ENCODE results near the gene RAB3C.
"Not testable (repeated sequence)": the region's sequence is repeated elsewhere in the genome, so short reads cannot be mapped to it uniquely, and the experiment has no call there.

RAB3C gene

DNA sequence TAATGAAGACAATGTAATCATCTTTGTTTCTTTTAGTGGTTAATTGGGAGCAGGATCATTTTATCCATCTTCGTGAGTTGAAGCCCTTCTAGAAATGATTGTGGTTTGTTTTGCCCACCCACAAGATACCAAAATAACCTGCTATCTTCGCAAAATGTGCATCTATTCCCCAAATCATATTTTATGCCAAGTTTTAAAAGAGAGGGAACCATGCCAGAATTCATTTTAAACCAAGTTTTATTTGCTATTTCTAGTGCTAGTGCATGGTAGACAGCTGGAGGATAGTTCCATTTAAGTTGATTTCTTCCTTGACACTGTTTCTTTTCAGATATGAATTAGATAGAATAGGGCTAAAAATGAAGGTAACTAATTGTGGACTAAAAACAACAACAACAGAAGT is 104.2 kb downstream of the RAB3C start:
- FAIRE-seq (no peak), DNase-seq (ENCODE audit: insufficient read length) (no peak)
- TF ChIP-seq POLR2AphosphoS5 (IDR thresholded peaks at IDR 0.05; ENCODE audit: low read depth, low read length) = no peak
- TF ChIP-seq POLR2A (IDR thresholded peaks at IDR 0.05; ENCODE audit: low read depth, low read length) = no peak
- no peak for TF ChIP-seq TAF1 (IDR thresholded peaks at IDR 0.05; ENCODE audit: borderline replicate concordance, low read depth, low read length)

DNA sequence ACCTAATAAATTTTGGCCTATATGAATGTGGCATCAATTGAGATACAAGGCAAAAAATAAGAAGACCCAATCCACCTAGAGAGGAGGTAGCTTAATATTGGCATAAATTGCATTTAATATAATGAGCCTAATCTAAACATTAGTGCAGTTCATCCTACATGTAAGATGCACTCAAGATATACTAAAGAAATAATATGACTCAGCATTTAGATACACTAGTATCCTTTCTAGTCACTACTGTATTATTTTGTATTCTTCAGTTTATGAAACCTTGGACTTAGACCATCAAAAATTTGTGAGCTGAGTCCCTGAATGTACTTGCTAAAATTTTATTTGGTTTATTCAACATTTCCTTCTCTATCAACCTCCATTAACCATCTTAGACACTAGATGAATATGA is 104.7 kb downstream of the RAB3C start:
- DNase-seq (ENCODE audit: insufficient read length) (no peak), FAIRE-seq (no peak)
- TF ChIP-seq POLR2AphosphoS5 (IDR thresholded peaks at IDR 0.05; ENCODE audit: low read depth, low read length) = no peak

DNA sequence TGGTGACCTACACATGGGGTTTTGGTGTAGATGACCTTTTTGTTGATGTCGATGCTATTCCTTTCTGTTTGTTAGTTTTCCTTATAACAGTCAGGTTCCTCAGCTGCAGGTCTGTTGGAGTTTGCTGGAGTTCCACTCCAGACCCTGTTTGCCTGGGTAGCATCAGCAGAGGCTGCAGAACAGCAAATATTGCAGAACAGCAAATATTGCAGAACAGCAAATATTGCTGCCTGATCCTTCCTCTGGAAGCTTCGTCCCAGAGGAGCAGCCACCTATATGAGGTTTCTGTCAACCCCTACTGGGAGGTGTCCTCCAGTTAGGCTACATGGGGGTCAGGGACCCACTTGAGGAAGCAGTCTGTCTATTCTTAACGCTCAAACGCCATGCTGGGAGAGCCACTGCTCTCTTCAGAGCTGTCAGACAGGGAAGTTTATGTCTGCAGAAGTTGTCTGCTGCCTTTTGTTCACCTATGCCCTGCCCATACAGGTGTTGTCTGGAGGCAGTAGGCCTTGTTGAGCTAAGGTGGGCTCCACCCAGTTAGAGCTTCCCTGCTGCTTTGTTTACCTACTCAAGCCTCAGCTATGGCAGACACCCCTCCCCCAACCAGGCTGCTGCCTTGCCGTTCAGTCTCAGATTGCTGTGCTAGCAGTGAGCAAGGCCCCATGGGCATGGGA is 116.3 kb downstream of the RAB3C start:
- not testable (repeated sequence) for FAIRE-seq; DNase-seq (ENCODE audit: insufficient read length)

DNA sequence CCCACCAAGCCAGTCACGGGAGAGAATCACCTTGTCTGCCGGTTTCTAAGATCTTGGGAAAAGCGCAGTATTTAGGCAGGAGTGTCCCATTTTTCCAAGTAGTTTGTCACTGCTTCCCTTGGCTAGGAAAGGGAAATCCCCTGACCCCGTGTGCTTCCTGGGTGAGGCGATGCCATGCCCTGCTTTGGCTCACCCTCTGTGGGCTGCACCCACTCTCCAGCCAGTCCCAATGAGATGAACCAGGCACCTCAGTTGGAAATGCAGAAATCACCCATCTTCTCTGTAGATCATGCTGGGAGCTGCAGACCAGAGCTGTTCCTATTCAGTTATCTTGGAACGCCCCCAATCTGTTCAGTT is 116.9 kb downstream of the RAB3C start:
- no peak for FAIRE-seq
- no peak for DNase-seq (ENCODE audit: insufficient read length)
- TF ChIP-seq TAF1 (IDR thresholded peaks at IDR 0.05; ENCODE audit: borderline replicate concordance, low read depth, low read length) (no peak), POLR2A (IDR thresholded peaks at IDR 0.05; ENCODE audit: low read depth, low read length) (no peak), POLR2AphosphoS5 (IDR thresholded peaks at IDR 0.05; ENCODE audit: low read depth, low read length) (no peak)

DNA sequence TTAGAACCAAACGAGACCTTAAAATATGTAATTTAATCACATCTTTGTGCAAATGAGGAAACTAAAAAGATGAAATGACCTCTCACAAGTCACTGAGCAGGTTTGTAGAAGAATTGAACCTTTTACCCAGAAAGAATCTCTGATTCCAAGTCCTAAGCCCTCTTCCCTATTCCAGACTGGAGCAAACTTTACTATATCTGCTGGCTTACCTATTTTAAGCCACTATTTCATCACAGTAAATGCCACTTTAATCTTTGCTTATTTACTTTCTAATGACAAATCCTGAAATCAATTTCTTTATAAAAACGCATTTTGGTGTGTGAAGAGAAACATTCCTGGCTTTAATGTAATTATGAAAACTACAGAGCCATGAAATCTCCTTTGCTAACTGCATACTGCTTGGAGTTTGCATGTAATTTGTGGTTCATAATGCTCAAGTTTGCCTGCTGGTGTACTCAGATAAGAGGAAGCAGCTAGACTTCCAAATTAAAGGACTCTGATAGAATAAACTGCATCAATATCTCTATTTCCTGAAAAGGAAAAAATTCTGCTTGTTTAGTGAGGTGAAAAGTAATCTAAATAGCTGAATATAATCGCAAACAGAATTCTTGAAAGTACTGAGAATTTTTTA is 121.2 kb downstream of the RAB3C start:
- TF ChIP-seq TAF1 (IDR thresholded peaks at IDR 0.05; ENCODE audit: borderline replicate concordance, low read depth, low read length) (no peak), POLR2AphosphoS5 (IDR thresholded peaks at IDR 0.05; ENCODE audit: low read depth, low read length) (no peak), POLR2A (IDR thresholded peaks at IDR 0.05; ENCODE audit: low read depth, low read length) (no peak)
- no peak for FAIRE-seq
- no peak for DNase-seq (ENCODE audit: insufficient read length)

DNA sequence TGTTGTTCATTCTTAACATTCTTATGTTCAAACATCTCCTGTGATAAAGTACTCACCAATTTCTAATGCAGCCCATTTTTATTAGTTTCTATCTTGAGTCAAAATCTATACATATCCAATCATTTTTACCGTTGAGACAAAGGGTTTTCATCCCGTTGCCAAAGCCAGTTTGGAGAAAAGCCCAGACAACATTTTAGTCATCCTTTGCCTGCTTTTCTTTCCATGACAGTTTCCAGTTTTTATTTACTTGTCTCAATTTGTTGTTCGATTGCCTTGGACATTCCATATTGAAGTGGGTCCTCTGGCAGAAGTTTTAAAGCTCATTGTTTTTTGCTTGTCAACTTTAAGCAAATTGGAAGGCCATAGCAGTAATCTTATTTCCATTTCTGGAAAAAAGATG is 123.9 kb downstream of the RAB3C start:
- DNase-seq (ENCODE audit: insufficient read length) (no peak), FAIRE-seq (no peak)
- TF ChIP-seq TAF1 (IDR thresholded peaks at IDR 0.05; ENCODE audit: borderline replicate concordance, low read depth, low read length) = no peak
- no peak for TF ChIP-seq POLR2A (IDR thresholded peaks at IDR 0.05; ENCODE audit: low read depth, low read length)
- no peak for TF ChIP-seq POLR2AphosphoS5 (IDR thresholded peaks at IDR 0.05; ENCODE audit: low read depth, low read length)

DNA sequence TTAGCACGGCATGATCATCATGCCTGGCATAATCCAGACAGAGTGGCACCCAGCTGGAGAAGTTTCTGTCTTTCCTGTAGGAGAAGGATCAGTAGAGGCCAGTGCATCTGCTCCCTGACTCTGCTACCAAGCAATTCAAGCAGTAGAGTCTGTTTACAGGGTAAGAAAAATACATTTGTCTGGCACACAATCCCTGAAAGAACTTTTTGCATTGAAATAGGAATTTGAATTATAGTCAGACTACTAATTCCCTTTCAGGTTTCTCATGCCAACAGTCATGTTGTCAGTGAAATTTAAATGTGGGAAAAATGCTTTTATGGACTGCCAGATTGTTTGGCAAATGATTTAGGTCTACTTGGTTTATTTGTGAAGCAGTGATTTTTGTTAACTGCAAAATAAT is 125.6 kb downstream of the RAB3C start:
- TF ChIP-seq TAF1 (IDR thresholded peaks at IDR 0.05; ENCODE audit: borderline replicate concordance, low read depth, low read length) (no peak), POLR2A (IDR thresholded peaks at IDR 0.05; ENCODE audit: low read depth, low read length) (no peak), POLR2AphosphoS5 (IDR thresholded peaks at IDR 0.05; ENCODE audit: low read depth, low read length) (no peak)
- no peak for FAIRE-seq
- no peak for DNase-seq (ENCODE audit: insufficient read length)

DNA sequence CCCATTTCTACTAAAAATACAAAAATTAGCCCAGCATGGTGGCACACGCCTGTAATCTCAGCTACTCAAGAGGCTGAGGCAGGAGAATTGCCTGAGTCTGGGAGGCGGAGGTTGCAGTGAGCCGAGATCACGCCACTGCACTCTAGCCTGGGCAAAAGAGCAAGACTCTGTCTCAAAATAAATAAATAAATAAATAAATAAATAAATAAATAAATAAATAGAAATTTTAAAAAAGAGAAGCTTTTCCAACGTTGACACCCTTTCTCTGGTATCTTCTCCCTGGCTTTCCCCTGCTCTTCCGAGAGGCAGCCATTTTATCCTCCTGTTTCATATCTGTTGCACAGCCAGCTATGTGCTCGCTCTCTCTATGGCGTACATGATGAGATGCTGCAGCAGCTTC is 127.5 kb downstream of the RAB3C start:
- DNase-seq (ENCODE audit: insufficient read length); FAIRE-seq: not testable (repeated sequence)

DNA sequence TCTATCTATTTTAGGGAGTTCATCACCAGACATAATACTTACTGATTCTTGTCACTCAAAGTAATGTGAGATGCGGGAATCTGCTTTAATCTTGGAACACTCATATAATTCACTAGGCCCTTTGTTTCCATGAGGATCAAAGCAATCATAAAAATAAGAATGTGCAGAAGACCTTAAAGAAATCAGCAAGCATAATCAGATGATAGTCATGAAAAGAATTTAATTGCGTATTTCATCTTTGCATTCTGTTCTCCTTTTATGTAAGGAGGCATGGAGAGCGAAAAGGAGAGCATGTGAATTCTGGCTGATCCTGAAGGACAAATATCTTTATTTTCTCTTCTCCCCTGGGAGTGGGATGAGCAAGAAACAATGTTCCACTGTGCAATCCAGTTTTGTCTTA is 128.0 kb downstream of the RAB3C start:
- FAIRE-seq (no peak), DNase-seq (ENCODE audit: insufficient read length) (no peak)
- no peak for TF ChIP-seq POLR2AphosphoS5 (IDR thresholded peaks at IDR 0.05; ENCODE audit: low read depth, low read length)

DNA sequence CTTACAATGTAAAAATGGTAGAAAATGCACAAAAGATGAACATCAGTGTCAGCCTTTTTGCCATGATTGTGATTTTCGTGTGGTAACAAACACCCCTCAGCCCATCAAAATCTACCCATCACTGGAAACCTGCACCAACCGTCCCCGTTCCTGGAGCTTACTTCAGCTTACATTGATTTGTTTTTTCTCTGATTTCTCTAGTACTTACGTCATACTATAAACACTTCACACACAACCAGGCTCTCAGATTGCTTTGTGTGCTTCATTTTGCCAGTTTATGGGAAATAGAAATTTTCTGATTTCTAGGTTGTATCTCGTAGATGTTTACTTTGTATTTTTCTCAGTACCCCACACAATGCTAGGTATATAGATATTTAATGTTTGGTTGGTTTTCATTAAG is 129.1 kb downstream of the RAB3C start:
- no peak for FAIRE-seq
- no peak for DNase-seq (ENCODE audit: insufficient read length)
- TF ChIP-seq POLR2AphosphoS5 (IDR thresholded peaks at IDR 0.05; ENCODE audit: low read depth, low read length) (no peak), POLR2A (IDR thresholded peaks at IDR 0.05; ENCODE audit: low read depth, low read length) (no peak), TAF1 (IDR thresholded peaks at IDR 0.05; ENCODE audit: borderline replicate concordance, low read depth, low read length) (no peak)

DNA sequence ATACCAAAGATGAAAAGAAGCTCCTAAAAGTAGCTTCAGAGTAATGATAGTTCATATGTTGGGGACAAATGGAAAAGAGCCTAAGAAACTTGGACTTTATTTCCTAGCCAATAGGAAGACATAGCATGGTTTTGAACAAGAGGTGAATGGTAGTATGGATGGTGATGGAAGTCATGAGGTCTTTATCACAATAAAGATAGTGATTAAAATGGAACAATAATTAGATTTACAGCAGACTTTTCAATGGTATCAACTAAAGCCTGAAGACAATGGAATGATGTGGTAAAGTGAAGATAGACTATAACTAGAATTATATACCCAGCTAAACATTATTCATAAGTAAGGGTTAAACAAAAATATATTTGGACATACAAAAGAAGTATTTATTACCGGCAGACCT is 131.2 kb downstream of the RAB3C start:
- FAIRE-seq (no peak), DNase-seq (ENCODE audit: insufficient read length) (no peak)
- TF ChIP-seq TAF1 (IDR thresholded peaks at IDR 0.05; ENCODE audit: borderline replicate concordance, low read depth, low read length) (no peak), POLR2A (IDR thresholded peaks at IDR 0.05; ENCODE audit: low read depth, low read length) (no peak), POLR2AphosphoS5 (IDR thresholded peaks at IDR 0.05; ENCODE audit: low read depth, low read length) (no peak)

DNA sequence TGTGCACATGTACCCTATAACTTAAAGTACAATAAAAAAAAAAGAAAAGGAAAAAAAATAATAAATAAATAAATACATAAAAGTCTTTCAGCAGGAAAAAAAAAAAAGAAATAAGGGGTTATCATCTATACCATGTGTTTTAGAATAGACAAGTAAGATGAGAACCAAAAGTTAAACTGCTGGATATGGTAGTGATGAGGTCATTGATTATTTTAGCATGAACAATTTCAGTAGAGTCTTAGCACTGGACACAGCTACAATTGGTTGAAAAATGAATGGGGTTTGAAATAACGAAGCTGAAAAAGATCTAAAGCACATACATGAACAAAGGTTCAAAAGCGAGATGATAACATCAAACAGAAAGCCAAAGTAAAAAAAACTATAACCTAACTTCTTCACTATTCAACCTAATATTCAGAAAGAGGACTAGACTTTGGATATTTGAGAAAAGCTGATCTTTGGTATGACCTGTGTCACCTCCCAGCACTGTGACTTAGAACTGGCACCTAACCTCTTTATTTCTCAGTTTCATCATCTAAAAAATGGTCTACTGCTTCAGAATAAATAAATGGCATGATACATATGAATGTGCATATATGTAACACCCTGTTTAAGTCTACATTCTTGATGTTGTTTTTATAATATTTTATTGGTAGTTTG is 133.3 kb downstream of the RAB3C start:
- DNase-seq (ENCODE audit: insufficient read length) (no peak), FAIRE-seq (no peak)
- TF ChIP-seq POLR2AphosphoS5 (IDR thresholded peaks at IDR 0.05; ENCODE audit: low read depth, low read length) (no peak), POLR2A (IDR thresholded peaks at IDR 0.05; ENCODE audit: low read depth, low read length) (no peak), TAF1 (IDR thresholded peaks at IDR 0.05; ENCODE audit: borderline replicate concordance, low read depth, low read length) (no peak)

DNA sequence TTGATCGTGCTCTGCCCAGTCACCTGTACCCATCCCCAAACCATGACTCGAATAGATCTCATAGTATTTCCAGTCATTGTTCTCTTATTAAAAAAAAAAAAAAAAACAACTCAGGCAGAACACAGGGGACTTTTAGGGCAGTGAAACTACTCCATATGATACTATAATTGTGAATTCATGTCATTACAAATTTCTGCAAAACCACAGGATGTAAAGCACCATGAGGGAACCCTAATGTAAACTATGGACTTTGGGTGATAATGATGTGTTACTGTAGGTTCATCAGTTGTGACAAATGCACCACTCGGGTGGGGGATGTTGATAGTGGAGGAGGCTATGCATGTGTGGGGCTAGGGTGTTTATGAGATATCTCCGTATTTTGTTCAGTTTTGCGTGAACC is 133.8 kb downstream of the RAB3C start:
- TF ChIP-seq TAF1 (IDR thresholded peaks at IDR 0.05; ENCODE audit: borderline replicate concordance, low read depth, low read length) (no peak), POLR2A (IDR thresholded peaks at IDR 0.05; ENCODE audit: low read depth, low read length) (no peak), POLR2AphosphoS5 (IDR thresholded peaks at IDR 0.05; ENCODE audit: low read depth, low read length) (no peak)

More for the DNA sequence above, 133.8 kb downstream of the RAB3C start:
- DNase-seq (ENCODE audit: insufficient read length) (no peak), FAIRE-seq (no peak)
